Effector memory CD8-positive, alpha-beta T cell (primary cell): Measurements from ENCODE around the gene CLIC2.
"Not testable (repeated sequence)": the region's sequence is repeated elsewhere in the genome, so short reads cannot be mapped to it uniquely, and the experiment has no call there.

ENCODE experiments used
- ATAC-seq: fragments of 150-1000 bp; cut with Tn5 transposase; replicated peaks from 2 replicates; pipeline ENCODE4 v1.10.0; 2021; ENCODE audit warnings: mild to moderate bottlenecking, moderate library complexity
- DNase-seq, 3 experiments: peaks; one replicate each; pipeline ENCODE4 v3.0.0; 2021
- H3K27ac Mint-ChIP-seq, 2 donors: one replicate each; pipeline ENCODE4 v1.8.0; 2022; ENCODE audit warnings: mild to moderate bottlenecking in 2 of 2, mixed read lengths in 2 of 2, moderate library complexity in 2 of 2
- H3K27me3 Mint-ChIP-seq, 2 donors: one replicate each; pipeline ENCODE4 v1.8.0; 2022; ENCODE audit warnings: mixed read lengths in 2 of 2
- H3K36me3 Mint-ChIP-seq: one replicate; pipeline ENCODE4 v1.8.0; 2022; ENCODE audit warnings: mild to moderate bottlenecking, moderate library complexity, mixed read lengths; ENCODE audit not compliant: insufficient read depth
- H3K4me1 Mint-ChIP-seq, 2 donors: one replicate each; pipeline ENCODE4 v1.8.0; 2022; ENCODE audit warnings: low read depth in 2 of 2, mixed read lengths in 2 of 2
- H3K4me3 Mint-ChIP-seq, 2 donors: one replicate each; pipeline ENCODE4 v1.8.0; 2022; ENCODE audit warnings: mild to moderate bottlenecking in 2 of 2, mixed read lengths in 2 of 2, moderate library complexity in 2 of 2
- H3K9me3 Mint-ChIP-seq, 2 donors: one replicate each; pipeline ENCODE4 v1.8.0; 2022; ENCODE audit warnings: mixed read lengths in 2 of 2

CLIC2 gene

GRCh38 chrX:155314260-155314659 lies 20.2 kb downstream of the CLIC2 start:
- Mint-ChIP-seq H3K4me1 (no peaks in the 10 kb centered on the region), H3K27ac (no peak overlapping the region), H3K27me3 (no peaks in the 10 kb centered on the region), H3K36me3 (no peaks in the 10 kb centered on the region), H3K4me3 (no peak overlapping the region), H3K9me3 (no peaks in the 10 kb centered on the region)
- no peak for ATAC-seq
- no peak for DNase-seq

- H3K4me3 Mint-ChIP-seq: no peak overlapping the region
Measured at GRCh38 chrX:155313766-155314165, 20.6 kb downstream of the CLIC2 start.

GRCh38 chrX:155293771-155294170 lies 40.6 kb downstream of the CLIC2 start:
- H3K4me1 Mint-ChIP-seq: no peaks in the 10 kb centered on the region
- DNase-seq (no peak), ATAC-seq (no peak)
- no peaks in the 10 kb centered on the region for H3K27me3 Mint-ChIP-seq
- no peak overlapping the region for H3K4me3 Mint-ChIP-seq
- H3K27ac Mint-ChIP-seq: no peak overlapping the region
- H3K9me3 Mint-ChIP-seq: no peaks in the 10 kb centered on the region
- no peaks in the 10 kb centered on the region for H3K36me3 Mint-ChIP-seq

More at GRCh38 chrX:155313766-155314165, 20.6 kb downstream of the CLIC2 start:
- H3K4me1 Mint-ChIP-seq: no peaks in the 10 kb centered on the region
- no peak for ATAC-seq
- DNase-seq: no peak
- no peak overlapping the region for H3K27ac Mint-ChIP-seq
- no peaks in the 10 kb centered on the region for H3K9me3 Mint-ChIP-seq
- H3K36me3 Mint-ChIP-seq: no peaks in the 10 kb centered on the region
- H3K27me3 Mint-ChIP-seq: no peaks in the 10 kb centered on the region

GRCh38 chrX:155279873-155280272 lies 54.5 kb downstream of the CLIC2 start:
- Mint-ChIP-seq H3K4me3 (no peak overlapping the region), H3K36me3 (peaks cover 4% of the 10 kb centered on the region), H3K27me3 (no peaks in the 10 kb centered on the region), H3K27ac (no peak overlapping the region), H3K9me3 (no peaks in the 10 kb centered on the region), H3K4me1 (no peaks in the 10 kb centered on the region)
- DNase-seq (no peak), ATAC-seq (no peak)

GRCh38 chrX:155270969-155271368 lies 63.4 kb downstream of the CLIC2 start:
- ATAC-seq (no peak), DNase-seq (no peak)
- Mint-ChIP-seq H3K27ac (no peak overlapping the region), H3K36me3 (no peaks in the 10 kb centered on the region), H3K27me3 (no peaks in the 10 kb centered on the region), H3K9me3 (no peaks in the 10 kb centered on the region), H3K4me1 (no peaks in the 10 kb centered on the region), H3K4me3 (no peak overlapping the region)

GRCh38 chrX:155267995-155268394 lies 66.4 kb downstream of the CLIC2 start:
- not testable (repeated sequence) for ATAC-seq, H3K27me3 Mint-ChIP-seq, H3K4me3 Mint-ChIP-seq, H3K36me3 Mint-ChIP-seq, DNase-seq, H3K27ac Mint-ChIP-seq, H3K9me3 Mint-ChIP-seq
- H3K4me1 Mint-ChIP-seq: peaks cover 5 to 12% of the 10 kb centered on the region in 2 donors

GRCh38 chrX:155266439-155266838 lies 68.0 kb downstream of the CLIC2 start:
- Mint-ChIP-seq H3K27ac (no peak overlapping the region), H3K4me1 (peaks cover 6 to 16% of the 10 kb centered on the region in 2 donors), H3K36me3 (no peaks in the 10 kb centered on the region), H3K4me3 (no peak overlapping the region), H3K27me3 (no peaks in the 10 kb centered on the region), H3K9me3 (no peaks in the 10 kb centered on the region)
- ATAC-seq: no peak
- no peak for DNase-seq

- peaks cover 10 to 20% of the 10 kb centered on the region in 2 donors for H3K4me1 Mint-ChIP-seq
- peak within 1 kb of the TSS; percentile 84 to 94 for H3K27ac Mint-ChIP-seq
- H3K27me3 Mint-ChIP-seq: no peaks in the 10 kb centered on the region
- H3K36me3 Mint-ChIP-seq: no peaks in the 10 kb centered on the region
- H3K4me3 Mint-ChIP-seq: peak within 1 kb of the TSS; percentile 81 to 85
- H3K9me3 Mint-ChIP-seq: no peaks in the 10 kb centered on the region
- ATAC-seq (peak; percentile 94), DNase-seq (peak; percentile 42 to 55 (median 54))
Measured at GRCh38 chrX:155263854-155264628, 70.4 kb downstream of the CLIC2 start, which contains the start of gene RAB39B. Gene RAB39B, minus strand, starts transcription at chrX:155264491. Its CDS starts 203 bp downstream, at chrX:155264288.

- ATAC-seq: peak; percentile 24
- DNase-seq: no peak
- H3K27me3 Mint-ChIP-seq: no peaks in the 10 kb centered on the region
Measured at GRCh38 chrX:155262970-155263754, 71.3 kb downstream of the CLIC2 start.

GRCh38 chrX:155259752-155260151 lies 74.7 kb downstream of the CLIC2 start:
- DNase-seq: no peak
- no peak overlapping the region for H3K27ac Mint-ChIP-seq
- no peaks in the 10 kb centered on the region for H3K9me3 Mint-ChIP-seq
- no peak overlapping the region for H3K4me3 Mint-ChIP-seq
- H3K27me3 Mint-ChIP-seq: no peaks in the 10 kb centered on the region
- ATAC-seq: no peak
- no peaks in the 10 kb centered on the region for H3K36me3 Mint-ChIP-seq
- H3K4me1 Mint-ChIP-seq: peaks cover 12 to 19% of the 10 kb centered on the region in 2 donors

More at GRCh38 chrX:155262970-155263754, 71.3 kb downstream of the CLIC2 start:
- Mint-ChIP-seq H3K36me3 (no peaks in the 10 kb centered on the region), H3K4me3 (peak overlapping the region; percentile 81 to 85), H3K9me3 (no peaks in the 10 kb centered on the region), H3K27ac (peak overlapping the region; percentile 84 to 94), H3K4me1 (peaks cover 10 to 20% of the 10 kb centered on the region in 2 donors)

- Mint-ChIP-seq H3K27me3 (no peaks in the 10 kb centered on the region), H3K27ac (no peak overlapping the region), H3K36me3 (no peaks in the 10 kb centered on the region), H3K4me3 (no peak overlapping the region), H3K9me3 (no peaks in the 10 kb centered on the region), H3K4me1 (peaks cover 0 to 2% of the 10 kb centered on the region in 2 donors)
- DNase-seq (no peak), ATAC-seq (no peak)
Measured at GRCh38 chrX:155251391-155251790, 83.0 kb downstream of the CLIC2 start.

GRCh38 chrX:155247497-155247896 lies 86.9 kb downstream of the CLIC2 start:
- no peaks in the 10 kb centered on the region for H3K4me1 Mint-ChIP-seq
- H3K27ac Mint-ChIP-seq: no peak overlapping the region
- H3K27me3 Mint-ChIP-seq: no peaks in the 10 kb centered on the region
- H3K9me3 Mint-ChIP-seq: no peaks in the 10 kb centered on the region
- ATAC-seq (no peak), DNase-seq (no peak)
- H3K4me3 Mint-ChIP-seq: no peak overlapping the region
- H3K36me3 Mint-ChIP-seq: no peaks in the 10 kb centered on the region

- H3K4me3 Mint-ChIP-seq: no peak overlapping the region
- H3K36me3 Mint-ChIP-seq: no peaks in the 10 kb centered on the region
- no peaks in the 10 kb centered on the region for H3K4me1 Mint-ChIP-seq
- DNase-seq (no peak), ATAC-seq (no peak)
- H3K9me3 Mint-ChIP-seq: no peaks in the 10 kb centered on the region
- H3K27ac Mint-ChIP-seq: peak overlapping the region; percentile 63 to 71
- no peaks in the 10 kb centered on the region for H3K27me3 Mint-ChIP-seq
Measured at GRCh38 chrX:155246748-155247147, 87.7 kb downstream of the CLIC2 start.

GRCh38 chrX:155242300-155242699 lies 92.1 kb downstream of the CLIC2 start:
- Mint-ChIP-seq H3K4me1 (peaks cover 0 to 5% of the 10 kb centered on the region in 2 donors), H3K9me3 (no peaks in the 10 kb centered on the region), H3K27ac (peak overlapping the region in 1 of 2 donors; percentile 38), H3K36me3 (peaks cover 4% of the 10 kb centered on the region), H3K4me3 (no peak overlapping the region), H3K27me3 (no peaks in the 10 kb centered on the region)
- ATAC-seq (no peak), DNase-seq (no peak)
